ENCODE measurements around the gene HEXD.

The HEXD gene

GRCh38 chr17:82416771-82417170 is 1.4 kb upstream of the HEXD start:
- no peak for DNase-seq

GRCh38 chr17:82419540-82419939 is 1.4 kb downstream of the HEXD start:
- DNase-seq = no peak

GRCh38 chr17:82424001-82424862 is 6.1 kb downstream of the HEXD start:
- peak; percentile 61 for DNase-seq

- DNase-seq = no peak
Observed at GRCh38 chr17:82424863-82425159, 6.7 kb downstream of the HEXD start.

- no peak for DNase-seq
Observed at GRCh38 chr17:82428546-82428945, 10.4 kb downstream of the HEXD start.

- DNase-seq = no peak
Observed at GRCh38 chr17:82429824-82430223, 11.7 kb downstream of the HEXD start.

GRCh38 chr17:82432017-82432416 is 13.9 kb downstream of the HEXD start:
- no peak for DNase-seq

DNA sequence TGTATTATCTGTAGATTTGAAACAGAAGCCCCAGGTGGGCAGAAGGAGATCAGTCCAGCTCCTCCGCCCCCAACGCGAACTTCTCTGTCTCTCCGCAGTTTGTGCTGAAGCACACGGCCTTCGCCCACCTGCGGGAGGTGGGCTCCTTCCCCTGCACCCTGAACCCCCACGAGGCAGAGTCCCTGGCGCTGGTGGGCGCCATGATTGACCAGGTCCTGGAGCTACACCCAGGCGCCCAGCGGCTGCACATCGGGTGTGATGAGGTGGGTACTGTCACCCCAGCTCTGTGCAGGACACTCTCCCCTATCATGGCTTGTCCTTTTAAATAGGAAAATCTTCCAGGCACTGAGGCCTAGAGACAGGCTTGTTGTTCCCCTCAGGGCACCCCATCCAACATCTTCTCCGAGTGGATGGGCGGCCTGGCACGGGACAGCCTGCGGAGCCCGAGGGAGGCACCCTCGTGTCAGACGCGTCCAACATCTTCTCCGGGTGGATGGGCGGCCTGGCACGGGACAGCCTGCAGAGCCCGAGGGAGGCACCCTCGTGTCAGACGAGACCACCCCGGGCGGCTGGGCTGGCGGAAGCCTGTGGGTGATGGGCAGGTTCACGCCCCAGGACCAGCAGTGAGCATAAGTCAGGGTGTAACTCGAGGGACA is 15.5 kb downstream of the HEXD start:
- no peak for DNase-seq

DNA sequence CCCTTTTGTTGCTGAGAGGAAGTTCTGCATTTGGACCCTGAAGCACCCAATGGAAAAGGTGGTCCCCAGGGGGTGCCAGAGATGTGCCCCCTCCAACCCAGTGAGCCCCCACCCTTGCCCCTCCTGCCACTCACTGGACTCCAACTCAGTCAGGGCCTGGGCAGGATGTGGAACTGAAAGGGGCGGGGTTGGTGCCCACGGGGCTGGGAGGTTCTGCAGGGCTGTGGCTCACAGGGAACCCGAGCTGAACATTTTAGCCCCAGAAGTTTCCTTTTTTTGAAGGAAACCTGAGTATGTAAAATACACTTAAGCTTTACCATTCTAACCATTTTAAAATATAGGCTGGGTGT is 16.0 kb downstream of the HEXD start:
- DNase-seq = no peak

GRCh38 chr17:82435103-82435502 is 17.0 kb downstream of the HEXD start:
- no peak for DNase-seq

DNA sequence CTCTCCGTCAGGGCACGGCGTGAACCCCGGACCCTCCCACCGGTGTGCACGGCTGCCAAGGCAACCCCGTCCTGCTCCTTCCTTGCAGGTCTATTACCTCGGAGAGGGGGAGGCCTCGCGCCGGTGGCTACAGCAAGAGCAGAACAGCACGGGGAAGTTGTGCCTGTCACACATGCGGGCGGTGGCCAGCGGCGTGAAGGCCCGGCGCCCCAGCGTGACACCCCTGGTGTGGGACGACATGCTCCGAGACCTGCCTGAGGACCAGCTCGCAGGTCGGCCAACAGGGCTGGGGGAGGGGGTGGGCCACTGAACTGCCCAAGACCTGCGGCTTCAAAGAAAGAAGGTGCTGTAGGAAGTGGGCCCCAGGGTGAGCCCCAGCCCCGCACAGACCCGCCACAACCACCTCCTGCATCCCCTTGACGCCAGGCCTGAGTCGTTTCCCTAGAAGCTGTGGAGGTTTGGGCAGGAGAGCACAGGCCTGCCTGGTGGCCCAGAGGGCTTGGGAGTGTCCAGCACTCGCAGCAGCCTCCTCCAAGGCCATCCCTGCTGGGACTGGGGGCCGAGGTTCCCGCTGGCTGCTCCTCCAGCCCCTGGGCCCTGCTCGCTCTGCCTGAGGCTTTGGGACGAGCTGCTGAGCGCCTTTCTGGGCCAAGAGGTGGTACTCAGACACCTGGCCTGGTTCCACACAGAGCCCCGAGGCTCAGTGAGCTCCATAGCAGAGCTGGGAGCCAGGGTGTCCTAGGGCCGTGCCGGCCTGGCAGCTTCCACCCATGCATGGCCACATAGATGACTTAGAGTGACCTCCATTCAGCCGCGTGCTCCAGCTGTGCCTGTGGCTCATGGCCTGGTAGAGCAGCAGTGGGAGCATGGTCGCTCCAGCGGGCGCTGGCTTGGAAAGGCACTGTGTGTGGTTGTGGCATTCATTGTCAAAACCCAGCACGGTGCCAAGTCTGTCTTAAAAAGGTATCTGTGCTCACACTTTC is 17.7 kb downstream of the HEXD start:
- no peak for DNase-seq

DNA sequence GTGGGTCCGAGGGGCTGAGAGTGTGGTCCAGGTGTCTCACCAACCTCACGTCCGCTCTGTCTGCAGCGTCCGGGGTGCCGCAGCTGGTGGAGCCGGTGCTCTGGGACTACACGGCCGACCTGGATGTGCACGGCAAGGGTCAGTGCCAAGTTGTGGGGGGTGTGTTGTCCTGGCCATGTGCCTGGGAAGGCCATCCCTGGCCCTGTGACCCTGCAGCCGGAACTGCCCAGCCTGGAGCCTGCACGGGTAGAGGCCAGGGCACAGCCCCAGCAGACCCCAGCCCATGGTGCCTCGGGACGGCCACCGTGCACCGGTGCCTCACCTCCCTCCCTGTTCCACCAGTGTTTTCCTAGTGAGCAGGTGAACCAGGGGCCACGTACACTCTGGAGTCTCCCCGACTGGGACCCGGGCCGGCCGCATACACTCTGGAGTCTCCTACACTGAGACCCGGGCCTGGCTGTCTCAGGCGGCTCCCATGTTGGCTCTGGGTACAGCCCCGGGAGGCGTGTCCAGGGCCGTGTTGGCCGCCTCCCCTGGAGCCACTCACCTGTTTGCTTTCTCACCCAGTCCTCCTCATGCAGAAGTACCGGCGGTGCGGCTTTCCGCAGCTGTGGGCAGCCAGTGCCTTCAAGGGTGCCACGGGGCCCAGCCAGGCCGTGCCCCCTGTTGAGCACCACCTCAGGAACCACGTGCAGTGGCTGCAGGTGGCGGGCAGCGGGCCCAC is 18.6 kb downstream of the HEXD start:
- DNase-seq = no peak

DNA sequence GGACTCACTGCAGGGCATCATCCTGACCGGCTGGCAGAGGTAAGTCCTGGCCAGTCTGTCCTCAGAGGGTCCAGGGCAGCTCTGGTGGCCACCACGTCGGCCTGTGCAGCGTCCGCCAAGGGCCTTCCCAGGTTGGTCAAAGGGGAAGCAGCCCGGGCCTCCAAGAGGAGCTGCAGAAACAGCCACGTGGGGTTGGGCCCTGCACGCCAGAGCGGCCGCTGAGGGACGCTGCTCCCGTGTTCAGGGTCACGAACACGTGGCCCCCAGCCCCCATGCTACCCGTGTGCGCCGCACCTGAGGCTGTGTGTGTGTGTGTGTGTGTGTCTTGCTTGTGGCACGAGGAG is 19.1 kb downstream of the HEXD start:
- no peak for DNase-seq

DNA sequence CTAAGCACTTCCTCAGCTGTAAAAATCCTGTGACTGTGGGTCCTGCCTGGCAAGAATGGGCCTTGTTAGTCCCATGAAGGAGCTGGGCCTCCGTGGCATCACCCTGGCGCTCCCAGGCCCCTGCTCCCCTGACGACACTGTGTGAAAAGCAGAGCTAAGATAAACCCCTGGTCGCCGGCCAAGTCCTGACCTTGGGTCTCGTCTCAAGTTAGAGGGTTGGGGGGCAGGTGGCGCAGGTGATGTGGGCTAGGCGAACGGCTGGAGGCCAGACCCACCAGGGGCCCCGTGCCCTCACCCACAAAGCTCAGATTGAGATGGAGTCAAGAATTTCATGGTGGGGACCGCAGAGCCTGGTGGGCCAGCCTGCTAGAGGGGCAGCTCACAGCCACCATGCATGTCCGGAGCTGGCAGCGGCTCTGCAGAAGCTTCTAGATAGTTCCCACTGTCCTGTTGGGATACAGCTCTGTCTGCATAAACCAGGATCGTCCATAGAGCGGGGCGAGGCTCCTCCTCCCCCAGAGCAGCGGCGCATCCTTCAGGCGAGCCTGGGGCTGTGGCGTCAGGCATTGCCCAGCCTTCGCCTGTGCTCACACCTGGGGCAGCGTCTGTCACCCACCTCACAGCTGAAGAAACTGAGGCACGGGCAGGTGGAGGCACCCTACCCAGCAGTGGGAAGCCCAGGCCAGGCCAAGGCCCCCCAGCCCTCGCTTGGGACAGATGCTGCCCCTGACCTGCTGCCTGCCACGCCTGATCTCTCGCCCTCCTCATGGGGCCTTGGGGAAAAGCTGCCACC is 20.4 kb downstream of the HEXD start:
- DNase-seq = no peak

DNA sequence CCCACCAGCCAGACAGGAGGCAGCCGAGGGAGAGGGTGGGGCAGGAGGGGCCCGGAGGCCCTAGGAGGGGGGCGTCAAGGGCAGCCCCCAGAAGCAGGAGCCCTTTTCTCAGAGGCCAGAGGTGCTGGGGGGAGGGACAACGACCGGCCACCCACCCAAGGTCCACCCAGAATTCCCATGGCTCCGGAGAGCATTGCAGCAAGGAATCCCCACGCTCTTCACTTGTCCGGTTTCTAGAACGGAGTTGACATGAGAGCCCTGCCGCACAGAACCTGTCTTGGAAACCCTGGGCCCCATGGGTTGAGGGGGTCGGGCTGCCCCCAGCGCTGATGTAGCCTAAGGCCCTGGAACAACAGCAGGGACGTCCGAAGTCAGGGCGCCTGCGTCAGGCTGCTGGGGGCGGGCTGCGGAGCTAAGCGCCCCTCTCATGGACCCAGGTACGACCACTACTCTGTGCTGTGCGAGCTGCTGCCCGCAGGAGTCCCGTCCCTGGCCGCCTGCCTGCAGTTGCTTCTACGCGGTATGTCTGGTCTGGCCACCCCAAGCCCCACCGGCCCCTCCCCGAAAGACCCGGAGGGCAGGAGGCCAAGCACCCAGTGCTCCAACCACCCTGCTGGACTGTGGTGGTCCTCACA is 21.2 kb downstream of the HEXD start:
- no peak for DNase-seq

- no peak for DNase-seq
Observed at GRCh38 chr17:82439829-82440365, 21.8 kb downstream of the HEXD start.

- no peak for DNase-seq
Observed at GRCh38 chr17:82440469-82440981, 22.4 kb downstream of the HEXD start.

DNA sequence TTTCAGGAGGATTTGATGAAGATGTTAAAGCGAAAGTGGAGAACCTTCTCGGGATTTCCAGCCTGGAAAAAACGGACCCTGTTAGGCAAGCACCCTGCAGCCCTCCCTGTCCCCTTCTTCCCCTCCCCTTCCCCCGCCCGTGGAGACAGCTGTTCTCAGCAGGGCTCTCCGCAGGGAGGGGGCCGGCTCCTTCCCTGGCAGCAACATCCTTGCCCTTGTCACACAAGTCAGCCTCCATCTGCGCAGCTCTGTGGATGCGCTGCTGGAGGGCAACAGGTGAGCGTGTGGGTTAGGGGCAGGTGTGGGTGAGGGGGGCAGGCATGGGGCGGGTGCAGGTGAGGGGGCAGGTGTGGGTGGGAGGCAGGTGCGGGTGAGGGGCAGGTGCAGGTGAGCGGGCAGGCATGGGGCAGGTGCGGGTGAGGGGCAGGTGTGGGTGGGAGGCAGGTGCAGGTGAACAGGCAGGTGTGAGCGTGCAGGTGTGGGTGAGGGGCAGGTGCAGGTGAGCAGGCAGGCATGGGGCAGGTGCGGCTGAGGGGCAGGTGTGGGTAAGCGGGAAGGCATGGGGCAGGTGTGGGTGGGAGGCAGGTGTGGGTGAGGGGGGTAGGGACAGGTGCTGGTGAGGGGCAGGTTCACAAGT is 23.0 kb downstream of the HEXD start:
- no peak for DNase-seq

DNA sequence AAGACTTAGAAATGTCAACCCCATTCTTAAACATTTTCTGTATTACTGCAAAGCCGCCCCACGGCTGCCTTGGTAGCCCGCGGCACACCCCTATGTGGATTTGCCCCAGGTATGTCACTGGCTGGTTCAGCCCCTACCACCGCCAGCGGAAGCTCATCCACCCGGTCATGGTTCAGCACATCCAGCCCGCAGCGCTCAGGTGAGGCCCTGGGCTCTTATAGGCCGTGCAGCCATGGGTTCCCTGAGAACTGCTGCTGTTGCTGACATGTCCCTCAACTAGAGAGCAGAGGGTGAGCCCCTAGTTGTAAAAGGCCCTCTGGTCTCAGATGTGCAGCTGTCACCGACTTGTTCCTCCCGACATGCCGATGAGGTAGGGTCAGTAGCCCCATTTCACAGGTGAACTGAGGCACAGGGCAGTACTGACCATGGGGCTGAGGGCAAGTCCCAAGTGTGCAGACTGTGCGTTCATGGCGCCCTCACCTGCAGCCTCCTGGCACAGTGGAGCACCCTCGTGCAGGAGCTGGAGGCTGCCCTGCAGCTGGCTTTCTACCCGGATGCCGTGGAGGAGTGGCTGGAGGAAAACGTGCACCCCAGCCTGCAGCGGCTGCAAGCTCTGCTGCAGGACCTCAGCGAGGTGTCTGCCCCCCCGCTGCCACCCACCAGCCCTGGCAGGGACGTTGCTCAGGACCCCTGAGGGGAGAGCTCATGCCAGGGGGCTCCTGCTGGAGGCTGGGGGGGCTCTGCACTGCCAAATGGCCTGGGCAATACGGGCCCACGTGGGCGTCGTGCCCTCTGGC is 23.7 kb downstream of the HEXD start:
- DNase-seq = no peak

Data from stimulated activated CD4-positive, alpha-beta T cell treated with anti-CD3 and anti-CD28 coated beads, Interleukin-1b, Interleukin-23, amount 100 ng/mL, for 48 hours (primary cell).